GM08714 (cell line): ENCODE measurements around the gene ZNF550.

Experiments
- H3K4me3 ChIP-seq: fragments of 200-500 bp; sonication (Bioruptor generic); 2 replicates; pipeline ENCODE4 v1.5.1; 2014; ENCODE audit warnings: mild to moderate bottlenecking, low read length, inconsistent platforms
- ZNF274 ChIP-seq: IDR thresholded peaks from 2 replicates; pipeline ENCODE4 v1.6.1; 2012; ENCODE audit warnings: mild to moderate bottlenecking, low read depth, low read length

Gene ZNF550

DNA sequence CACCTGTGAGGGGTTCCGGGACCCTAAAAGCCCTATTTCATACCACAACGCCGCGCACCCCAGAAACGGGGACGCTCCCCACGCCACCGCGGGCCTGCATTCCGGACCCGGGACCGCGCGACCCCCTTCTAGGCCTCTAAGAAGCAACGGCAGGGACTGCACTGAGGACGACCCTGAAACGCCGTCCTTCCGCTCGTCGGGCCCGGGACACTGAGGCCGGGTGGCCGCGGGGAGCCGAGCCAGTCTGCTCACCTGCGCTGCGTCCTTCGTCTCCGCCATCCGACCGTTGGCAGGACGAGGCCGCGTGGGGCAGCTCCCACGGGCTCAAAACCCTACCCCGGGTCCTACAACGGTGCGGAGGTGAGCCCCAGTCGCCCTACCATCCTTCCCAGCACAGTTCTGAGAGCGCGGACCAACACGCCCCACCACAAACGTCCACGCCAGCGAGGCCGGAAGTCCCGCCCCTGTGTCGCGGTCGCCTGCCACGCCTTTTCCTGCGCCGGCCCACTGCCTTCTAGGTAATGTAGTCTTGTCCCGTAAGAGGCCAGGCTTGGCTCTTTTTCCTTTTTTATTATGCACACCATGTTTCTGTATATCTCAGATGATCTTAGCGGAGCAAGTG lies at the start of gene ZNF550:
Gene ZNF550, minus strand, starts transcription at position 460 of the 622 bp plus-strand sequence. Its CDS starts 181 bp downstream, at position 279.
- H3K4me3 ChIP-seq = peak within 1 kb of the TSS; percentile 73
- no peak for TF ChIP-seq ZNF274

DNA sequence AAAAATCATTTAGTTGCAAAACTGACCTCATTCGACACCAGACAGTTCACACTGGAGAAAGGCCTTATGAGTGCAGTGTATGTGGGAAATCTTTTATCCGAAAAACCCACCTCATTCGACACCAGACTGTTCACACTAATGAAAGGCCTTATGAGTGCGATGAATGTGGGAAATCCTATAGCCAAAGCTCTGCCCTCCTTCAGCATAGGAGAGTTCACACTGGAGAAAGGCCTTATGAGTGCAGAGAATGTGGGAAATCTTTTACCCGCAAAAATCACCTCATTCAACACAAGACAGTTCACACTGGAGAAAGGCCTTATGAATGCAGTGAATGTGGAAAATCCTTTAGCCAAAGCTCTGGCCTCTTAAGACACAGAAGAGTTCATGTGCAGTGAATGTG lies 47.3 kb upstream of the ZNF550 start:
- no peak for TF ChIP-seq ZNF274
- H3K4me3 ChIP-seq = no peak overlapping the region

DNA sequence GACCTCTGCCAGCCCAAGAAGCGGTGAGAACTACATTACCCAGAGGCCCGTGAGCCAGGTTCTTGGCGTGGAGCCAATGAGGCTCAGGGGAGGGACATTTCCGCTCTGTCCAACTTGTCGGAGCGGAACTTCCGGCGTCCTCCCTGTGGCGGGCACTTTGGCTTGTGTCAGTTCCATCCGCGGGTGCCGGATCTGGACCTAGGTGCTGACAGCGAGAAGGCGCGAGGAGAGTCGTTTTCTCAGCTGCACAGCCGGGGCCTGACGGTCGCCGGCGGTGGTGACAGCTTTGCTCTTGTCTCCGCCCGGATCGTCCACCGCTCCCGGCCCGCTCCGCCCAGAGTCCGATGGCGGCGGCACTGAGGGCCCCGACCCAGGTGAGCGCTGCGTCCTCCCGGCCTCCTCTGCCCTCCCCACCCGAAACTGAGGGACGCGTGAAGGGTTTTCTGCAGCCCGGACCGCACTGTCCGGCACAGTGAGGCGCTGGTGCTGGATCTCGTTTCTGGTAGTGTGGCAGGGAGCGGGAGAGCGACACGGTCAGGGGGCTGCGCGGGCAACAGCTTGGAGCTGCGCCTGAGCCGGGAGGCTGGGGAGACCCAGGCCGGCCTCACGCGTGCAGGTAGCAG lies 40.2 kb upstream of the ZNF550 start, which contains the start of gene ZNF530:
Gene ZNF530, plus strand, starts transcription at position 125 of the 623 bp plus-strand sequence. CDS start 4,461 bp downstream, outside the sequence.
- TF ChIP-seq ZNF274 = no peak
- H3K4me3 ChIP-seq = peak within 1 kb of the TSS; percentile 86

DNA sequence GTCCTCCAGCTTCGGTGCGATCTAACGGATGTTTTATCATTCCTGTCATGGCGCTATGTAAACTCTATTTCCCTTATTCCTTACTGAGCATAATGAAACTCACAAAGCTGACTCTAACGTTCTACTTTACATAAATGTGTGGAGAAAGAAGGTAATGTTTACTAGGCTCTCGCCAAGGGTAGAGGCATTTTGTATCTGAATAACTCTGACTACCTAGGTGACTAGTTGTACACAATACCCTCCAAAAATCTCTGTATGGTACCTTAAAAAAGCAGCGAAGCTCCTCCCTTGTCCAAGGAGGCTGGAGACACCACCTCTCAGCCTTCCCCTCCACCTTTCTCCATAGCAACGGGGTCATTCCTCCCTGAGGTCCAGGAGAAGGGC lies 39.7 kb upstream of the ZNF550 start:
- peak overlapping the region; percentile 86; the same call in 1 of the 2 replicates for H3K4me3 ChIP-seq
- TF ChIP-seq ZNF274 = no peak

DNA sequence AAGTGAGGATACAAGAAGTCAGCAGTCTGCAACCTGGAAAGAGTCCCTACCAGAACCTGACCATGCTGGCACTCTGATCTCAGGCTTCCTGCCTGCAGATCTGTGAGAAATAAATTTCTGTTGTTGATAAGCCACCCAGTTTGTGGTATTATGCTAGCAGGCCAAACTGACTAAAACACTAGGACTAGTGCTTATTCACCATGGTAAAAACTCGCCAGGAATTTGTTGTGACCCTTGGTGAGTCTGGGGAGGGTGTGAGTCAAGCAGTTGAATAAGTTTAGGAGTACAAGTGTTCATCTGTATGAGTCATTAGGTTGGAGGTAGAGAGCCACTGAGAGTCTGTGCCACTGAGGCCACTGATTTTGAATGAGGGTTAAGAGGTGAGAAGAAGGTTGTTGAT lies 27.9 kb upstream of the ZNF550 start:
- no peak for TF ChIP-seq ZNF274
- H3K4me3 ChIP-seq = no peak overlapping the region

DNA sequence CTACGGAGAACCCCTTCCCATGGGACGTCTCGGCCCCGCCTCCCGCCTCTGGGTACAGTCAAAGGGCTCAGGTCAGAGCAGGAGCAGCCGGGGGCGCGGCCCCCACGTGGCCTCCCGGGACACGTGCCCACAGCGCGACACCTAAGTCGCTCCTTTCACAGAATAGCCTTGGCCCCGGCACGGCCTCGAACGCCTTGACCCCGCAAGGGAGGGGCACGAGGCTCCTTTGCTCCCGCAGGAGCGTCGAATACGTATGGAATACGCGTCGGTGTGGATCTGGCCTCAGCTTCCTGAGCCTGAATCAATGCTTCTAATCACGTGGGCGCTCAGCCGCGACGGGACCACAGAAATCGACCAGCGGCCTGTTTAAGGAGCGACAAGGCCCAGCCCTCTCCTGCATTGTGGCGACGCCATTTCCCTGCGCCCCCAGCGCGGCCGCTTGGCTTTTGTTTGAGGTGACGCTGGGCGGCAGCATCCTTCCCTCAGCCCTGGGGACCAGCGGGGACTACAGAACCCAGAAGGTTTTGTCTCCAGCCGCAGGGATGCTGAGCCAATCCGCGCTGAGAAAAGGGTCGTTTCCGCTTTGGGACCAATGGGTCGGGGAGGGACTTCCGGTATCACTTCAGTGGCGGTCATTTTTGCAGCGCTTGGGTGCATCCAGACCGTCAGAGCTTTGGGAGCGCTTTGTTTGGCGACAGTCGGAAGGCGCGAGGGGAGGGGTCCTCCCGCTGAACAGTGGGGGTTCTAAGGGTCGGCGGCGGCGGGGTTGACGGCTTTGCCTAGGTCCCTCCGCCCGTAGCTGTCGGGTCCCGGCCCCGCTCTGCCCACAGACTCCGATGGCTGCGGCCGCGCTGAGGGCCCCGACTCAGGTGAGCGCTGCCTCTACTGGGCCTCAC lies 24.1 kb upstream of the ZNF550 start, which contains the start of gene ZIK1:
Gene ZIK1, plus strand, starts transcription at position 625 of the 896 bp plus-strand sequence. Its CDS starts 212 bp downstream, at position 837.
- peak within 1 kb of the TSS; percentile 78 for H3K4me3 ChIP-seq

DNA sequence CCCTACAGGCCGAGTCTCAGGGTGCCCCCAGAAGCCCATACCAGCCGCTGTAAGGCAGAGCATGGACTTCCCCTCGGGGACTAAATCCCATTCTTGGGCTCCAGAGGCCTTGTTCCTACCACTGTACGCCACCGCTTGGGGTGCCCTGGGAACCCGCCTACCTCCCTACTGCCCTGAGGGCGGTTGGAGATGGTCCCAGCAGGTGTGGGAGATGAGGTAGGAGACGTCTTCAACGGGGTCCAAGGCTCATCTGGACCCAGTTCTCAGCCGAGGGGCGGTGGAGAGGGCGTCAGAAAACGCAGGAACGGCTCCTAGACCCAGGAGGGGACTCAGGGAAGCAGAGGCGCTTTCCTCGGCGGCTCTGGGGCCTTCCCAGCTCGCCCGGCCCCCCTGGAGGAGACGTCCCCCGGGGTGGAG lies 23.4 kb upstream of the ZNF550 start:
- H3K4me3 ChIP-seq = no peak overlapping the region; the same call in 1 of the 2 replicates

More for the DNA sequence above, 24.1 kb upstream of the ZNF550 start, which contains the start of gene ZIK1:
- no peak for TF ChIP-seq ZNF274

DNA sequence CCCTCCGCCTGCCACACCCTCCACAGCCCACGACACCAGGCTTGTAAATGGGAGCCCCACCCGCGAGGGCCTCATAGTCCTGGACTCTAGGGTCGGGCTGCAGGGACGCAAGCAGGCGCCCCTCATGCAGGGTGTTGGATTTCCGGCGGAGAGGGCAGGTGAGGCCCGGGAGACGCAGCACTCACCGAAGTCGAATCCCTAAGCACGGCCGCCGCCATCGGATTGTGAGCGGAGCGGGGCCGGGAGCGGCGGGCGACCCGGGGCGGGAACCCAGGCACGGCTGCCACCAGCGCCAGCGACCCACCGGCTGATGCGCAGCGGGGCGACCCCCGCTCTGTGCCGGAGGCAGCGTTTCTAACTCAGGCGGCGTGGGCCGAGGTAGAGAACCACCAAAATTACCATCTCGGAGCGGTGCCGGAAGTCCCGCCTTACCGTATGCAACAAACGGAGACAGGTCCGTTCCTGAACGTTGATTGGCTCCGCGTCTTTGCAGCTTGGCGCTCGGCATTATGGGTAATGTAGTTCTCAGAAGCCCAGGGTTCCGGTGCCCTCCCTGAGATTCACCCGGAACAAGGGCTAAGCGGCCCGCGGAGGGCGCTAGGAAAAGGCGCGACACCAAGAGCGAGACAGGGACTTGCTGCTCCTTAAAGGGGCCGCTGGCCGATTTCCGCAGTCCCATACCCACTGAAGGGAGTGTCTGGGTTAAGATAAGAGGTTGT lies 19.0 kb upstream of the ZNF550 start, which contains the start of gene ZNF416:
Gene ZNF416, minus strand, starts transcription at position 425 of the 719 bp plus-strand sequence. Its CDS starts 207 bp downstream, at position 218.
- H3K4me3 ChIP-seq = peak within 1 kb of the TSS; percentile 89
- TF ChIP-seq ZNF274 = no peak

More for the DNA sequence above, 23.4 kb upstream of the ZNF550 start:
- TF ChIP-seq ZNF274 = no peak

DNA sequence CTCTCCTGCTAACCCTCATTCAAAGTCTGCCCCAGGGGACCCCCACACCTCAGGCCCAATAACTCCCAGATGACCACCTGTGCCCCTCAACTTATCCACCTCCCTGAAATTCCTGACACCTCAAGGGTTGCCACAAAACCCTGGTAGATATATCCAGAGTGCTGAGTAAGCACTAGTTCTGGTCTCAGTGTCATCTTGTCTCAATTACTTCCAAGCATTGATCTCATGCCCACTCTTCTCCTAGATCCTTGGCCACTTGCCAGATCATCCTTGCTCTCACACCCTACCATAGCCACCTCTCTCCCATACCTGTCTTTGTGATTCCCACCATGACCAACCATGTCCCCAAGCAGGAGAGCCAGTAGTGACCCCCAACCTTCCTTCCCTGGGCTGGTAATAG lies 17.0 kb upstream of the ZNF550 start:
- no peak for TF ChIP-seq ZNF274
- no peak overlapping the region for H3K4me3 ChIP-seq

DNA sequence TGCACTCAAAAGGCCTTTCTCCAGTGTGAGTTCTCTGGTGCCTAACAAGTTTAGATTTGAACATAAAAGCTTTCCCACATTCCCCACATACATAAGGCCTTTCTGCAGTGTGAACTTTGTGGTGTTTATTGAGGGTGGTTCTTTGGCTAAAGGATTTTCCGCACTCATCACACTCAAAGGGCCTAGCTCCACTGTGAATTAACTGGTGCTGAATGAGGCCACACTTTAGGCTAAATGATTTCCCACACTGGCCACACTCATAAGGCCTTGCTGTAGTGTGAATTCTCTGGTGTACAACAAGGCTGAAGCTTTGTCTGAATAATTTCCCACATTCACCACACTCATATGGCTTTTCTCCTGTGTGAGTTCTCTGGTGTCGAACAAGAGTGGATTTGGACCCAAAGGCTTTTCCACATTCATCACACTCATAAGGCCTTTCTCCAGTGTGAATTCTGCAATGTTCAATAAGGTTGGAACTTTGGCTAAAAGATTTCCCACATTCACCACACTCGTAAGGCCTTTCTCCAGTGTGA lies 12.8 kb upstream of the ZNF550 start:
- H3K4me3 ChIP-seq = no peak overlapping the region
- peak; percentile 97 for TF ChIP-seq ZNF274

DNA sequence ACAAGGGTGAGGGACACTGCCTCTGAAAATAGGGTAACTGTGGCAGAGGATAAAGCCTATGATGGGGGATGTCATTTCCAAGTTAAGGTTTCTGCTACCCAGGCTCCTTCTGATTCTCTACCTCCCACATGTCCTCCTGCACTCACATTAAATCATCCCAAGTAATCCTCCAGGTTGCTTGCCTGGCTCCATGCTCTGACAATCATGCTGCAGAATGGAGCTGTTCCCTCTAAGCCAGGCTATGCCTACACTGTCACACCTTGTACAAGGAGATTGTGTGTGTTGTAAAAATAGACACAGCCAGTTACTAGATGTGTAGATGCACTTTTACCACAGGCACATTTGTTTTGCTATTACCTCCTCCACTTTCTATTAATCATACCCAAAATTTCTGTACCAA lies 11.0 kb upstream of the ZNF550 start:
- no peak for TF ChIP-seq ZNF274
- no peak overlapping the region for H3K4me3 ChIP-seq

DNA sequence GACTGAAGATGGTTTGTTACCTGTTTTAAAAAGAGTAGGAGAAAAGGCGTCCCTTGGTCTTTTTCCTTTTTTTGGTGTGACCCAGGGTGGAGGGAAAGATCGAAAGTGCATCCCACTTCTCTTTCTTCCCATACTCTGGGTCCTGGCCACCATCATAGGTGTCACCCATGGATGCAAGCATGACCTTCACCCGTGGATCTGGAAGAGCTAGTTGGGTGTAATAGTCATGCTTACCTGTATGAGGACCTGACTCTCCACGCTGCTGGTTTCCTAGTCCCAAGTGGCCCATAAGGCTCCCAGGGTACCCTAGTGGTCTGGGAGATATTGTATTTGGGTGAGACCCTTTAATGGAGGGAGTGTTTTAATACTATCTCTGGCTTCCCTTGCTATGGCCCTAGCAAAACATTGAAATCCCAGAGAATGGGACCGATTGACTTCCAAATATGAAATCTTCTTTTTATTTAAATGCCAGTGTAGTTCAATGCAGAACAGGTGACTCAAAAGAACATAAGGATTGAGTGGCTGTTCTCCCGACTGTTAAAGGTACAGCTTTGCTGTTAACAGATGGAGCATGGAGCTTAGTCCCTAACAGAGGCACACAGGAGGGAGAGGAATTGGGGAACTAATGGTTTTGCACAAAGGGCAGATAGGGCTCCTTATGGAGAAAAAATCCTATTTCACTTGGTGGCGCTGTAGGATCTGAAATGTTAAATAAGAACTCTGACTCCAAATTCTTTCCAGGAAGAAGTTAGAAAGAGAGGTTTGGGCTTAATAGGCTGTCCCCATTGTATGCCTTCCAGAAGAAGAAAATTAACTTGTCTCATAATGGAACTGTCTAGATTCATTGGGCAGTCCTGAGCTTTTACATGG lies 7.0 kb upstream of the ZNF550 start:
- H3K4me3 ChIP-seq = no peak overlapping the region

More for the DNA sequence above, 7.0 kb upstream of the ZNF550 start:
- TF ChIP-seq ZNF274 = no peak
